GM18508 (cell line): Measurements from ENCODE around the gene CELF1.
"Not testable (repeated sequence)": the region's sequence is repeated elsewhere in the genome, so short reads cannot be mapped to it uniquely, and the experiment has no call there.

Experiments
- ATAC-seq: cut with Tn5 transposase; IDR thresholded peaks from one replicate; pipeline ENCODE4 v1.9.1; 2021; ENCODE audit warnings: moderate number of reproducible peaks; ENCODE audit not compliant: insufficient read depth, unreplicated experiment

CELF1 gene

GRCh38 chr11:47545298-47545697, 7.6 kb downstream of the CELF1 start:
- ATAC-seq = no peak

DNA sequence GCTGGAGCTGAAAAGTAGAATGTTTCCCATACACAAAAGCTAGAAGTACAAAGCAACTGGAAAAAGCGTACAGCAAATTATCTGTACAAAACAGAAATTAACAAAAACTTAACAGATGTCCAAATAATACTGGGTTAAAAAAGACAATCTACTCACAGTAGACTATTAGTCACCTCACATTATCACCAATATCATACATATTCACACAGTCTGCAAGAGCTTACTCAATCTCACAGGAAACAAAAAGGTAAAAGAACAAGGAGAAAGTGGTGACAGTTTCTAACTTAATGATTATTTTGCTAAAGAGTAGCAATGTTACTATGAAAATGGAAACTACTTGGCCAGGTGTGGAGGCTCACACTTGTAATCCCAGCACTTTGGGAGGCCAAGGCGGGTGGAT, 11.9 kb downstream of the CELF1 start:
- ATAC-seq = no peak

GRCh38 chr11:47539681-47540039, 13.3 kb downstream of the CELF1 start:
- no peak for ATAC-seq

- ATAC-seq = no peak
Measured at GRCh38 chr11:47538741-47539565, 14.0 kb downstream of the CELF1 start.

GRCh38 chr11:47536915-47537314, 16.0 kb downstream of the CELF1 start:
- no peak for ATAC-seq

- ATAC-seq = no peak
Measured at GRCh38 chr11:47534704-47535251, 18.2 kb downstream of the CELF1 start.

- ATAC-seq = no peak
Measured at GRCh38 chr11:47533690-47534151, 19.2 kb downstream of the CELF1 start.

DNA sequence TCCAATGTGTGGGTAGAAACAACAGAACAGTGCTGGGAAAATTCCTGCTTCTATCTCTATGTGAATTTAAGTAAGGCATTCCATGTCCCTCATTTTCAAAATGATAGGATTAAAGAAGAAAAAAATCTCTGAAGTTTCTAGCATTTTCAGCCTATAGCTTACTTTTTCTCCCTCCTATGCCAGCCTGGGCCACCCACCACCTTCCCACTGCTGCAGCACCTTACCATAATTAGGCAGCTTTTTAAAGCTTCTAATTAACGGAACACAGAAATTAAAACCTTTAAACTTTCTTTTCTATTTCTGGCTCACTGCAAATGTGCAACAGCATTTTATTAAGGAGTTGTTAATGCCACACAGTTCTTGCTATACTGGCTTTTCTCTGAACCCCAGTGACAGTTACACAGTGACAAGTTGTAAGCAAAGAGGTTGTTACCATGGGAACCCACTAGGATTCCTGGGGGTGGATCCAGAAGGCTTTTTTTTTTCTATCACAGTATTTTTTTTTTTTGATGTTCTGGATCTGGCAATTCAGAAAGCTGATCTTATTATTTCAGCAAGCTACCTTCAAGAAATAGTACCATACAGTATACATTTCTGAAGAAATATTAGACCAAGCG, 20.2 kb downstream of the CELF1 start:
- no peak for ATAC-seq

- no peak for ATAC-seq
Measured at GRCh38 chr11:47531666-47532065, 21.3 kb downstream of the CELF1 start.

GRCh38 chr11:47530721-47531120, 22.2 kb downstream of the CELF1 start:
- ATAC-seq = not testable (repeated sequence)

- no peak for ATAC-seq
Measured at GRCh38 chr11:47529951-47530350, 23.0 kb downstream of the CELF1 start.

DNA sequence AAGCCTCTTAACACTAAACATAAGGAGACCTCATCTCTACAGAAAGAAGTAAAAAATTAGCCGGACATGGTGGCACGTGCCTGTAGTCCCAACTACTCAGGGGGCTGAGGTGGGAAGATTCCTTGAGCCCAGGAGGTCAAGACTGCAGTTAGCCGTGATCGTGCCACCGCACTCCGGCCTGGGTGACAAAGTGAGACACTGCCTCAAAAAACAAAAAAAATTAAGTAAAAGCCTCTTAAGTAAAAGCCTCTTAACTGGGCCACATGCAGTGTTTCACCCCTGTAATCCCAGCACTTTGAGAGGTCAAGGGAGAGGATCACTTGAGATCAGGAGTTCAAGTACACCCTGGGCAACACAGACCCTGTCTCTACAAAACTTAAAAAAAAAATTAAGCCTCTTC, 25.7 kb downstream of the CELF1 start:
- ATAC-seq = no peak

DNA sequence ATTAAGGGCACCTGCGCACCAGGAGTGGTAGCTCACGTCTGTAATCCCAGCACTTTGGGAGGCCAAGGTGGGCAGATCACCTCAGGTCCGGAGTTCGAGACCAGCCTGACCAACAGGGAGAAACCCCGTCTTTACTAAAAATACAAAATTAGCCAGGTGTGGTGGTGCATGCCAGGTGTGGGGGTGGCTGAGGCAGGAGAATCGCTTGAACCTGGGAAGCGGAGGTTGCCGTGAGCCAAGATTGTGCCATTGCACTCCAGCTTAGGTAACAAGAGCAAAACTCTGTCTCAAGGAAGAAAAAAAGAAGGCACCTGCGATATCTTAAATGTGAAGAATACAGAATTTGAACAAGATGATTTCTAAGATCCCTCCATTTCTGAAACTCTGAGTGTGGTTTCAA, 26.9 kb downstream of the CELF1 start:
- not testable (repeated sequence) for ATAC-seq

GRCh38 chr11:47524291-47524874, 28.5 kb downstream of the CELF1 start:
- ATAC-seq = no peak

DNA sequence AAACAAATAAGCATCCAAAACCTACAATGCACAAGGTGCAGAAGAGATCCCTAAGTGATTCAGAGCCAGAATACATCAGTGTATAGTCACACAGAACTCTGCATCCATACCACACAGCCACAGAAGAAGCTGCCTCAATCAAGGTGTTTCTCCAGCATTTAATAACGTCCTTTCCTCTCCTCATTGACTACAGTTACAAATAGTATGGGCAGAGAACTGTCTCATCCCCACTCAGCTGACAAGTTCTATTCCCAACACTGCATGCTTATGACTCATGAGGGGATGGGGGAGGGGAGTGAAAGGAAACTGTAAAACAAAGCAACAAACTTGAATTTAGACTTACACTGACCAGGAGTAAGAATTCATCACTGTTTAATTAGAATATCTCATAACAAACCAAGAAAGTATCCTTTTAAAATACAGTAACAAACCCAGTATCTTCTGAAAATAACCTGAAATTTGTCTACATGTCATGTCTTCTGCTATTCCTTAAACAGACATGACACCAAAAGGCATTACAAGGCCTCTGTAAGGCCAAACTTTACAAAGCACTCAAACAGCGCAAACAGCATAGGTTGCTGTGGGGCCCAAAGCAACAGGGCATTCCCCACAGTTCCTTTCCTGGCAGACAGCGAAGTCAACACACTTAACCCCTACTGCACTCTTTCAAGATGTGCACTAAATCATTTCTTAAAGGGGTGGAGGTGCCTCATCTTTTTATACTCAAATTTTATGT, 29.3 kb downstream of the CELF1 start:
- ATAC-seq = no peak

DNA sequence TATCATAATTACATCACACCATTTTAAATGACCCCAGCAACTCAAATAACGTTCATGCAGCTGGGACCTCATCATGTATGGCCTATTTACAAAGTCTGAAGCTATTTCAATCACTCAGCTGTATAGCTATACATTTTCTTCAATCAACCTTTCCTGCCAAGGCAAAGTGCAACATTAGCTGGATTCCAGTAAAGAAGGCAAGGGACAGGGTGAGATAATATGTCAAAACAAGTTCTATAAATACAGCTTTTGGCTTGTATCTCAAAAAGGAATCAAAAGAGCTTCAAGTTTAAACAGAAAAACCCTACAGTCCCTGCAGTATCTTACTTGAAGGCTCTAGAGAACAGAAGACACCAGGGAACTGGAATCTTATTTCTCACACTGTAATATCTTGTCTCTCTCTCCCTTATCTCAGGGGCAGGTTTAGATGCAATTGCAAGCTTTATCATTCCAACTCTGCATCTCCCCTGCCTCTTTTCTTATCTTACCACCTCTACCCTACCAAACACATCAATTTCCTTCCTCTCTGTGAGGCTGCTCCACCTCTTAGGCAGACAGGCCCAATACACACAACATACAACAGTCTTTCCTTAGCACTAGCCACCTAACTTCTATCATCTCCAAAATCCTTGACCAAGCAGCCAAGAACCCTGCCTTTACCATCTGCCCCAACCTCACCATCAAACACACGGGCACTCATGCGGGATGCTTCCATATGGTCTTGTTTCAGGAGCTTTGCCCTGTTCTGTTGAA, 34.5 kb downstream of the CELF1 start:
- ATAC-seq = no peak

DNA sequence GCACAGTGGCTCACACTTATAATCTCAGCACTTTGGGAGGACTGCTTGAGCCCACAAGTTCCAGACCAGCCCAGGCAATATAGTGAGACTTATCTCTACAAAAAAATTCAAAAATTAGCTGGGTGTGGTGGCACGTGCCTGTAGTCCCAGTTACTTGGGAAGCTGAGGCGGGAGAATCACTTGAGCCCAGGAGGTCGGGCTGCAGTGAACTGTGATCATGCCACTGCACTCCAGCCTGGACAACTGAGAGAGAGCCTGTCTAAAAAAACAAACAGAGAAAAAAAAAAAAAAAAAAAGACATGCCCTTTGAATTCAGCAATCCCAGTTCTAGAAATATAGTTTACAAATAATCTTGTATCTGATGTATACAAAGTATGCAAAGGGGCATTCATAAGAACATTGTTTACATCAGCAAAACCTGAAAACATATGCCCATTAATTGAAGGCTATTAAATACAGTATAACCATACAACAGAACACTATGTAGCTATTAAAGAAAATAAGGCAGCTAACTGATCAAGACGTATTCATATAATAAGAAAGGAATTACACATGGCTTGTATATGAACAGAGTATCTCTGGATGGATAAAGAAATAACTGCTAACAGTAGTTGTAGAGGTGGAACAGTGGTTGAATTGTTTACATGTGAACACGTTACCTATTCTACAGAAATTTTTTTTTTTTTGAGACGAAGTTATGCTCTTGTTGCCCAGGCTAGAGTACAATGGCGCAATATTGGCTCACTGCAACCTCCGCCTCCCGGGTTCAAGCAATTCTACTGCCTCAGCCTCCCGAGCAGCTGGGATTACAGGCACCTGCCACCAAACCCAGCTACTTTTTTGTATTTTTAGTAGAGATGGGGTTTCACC, 35.7 kb downstream of the CELF1 start:
- ATAC-seq = no peak

GRCh38 chr11:47516155-47516554, 36.8 kb downstream of the CELF1 start:
- ATAC-seq = no peak
